ENCODE data around the gene LAGE3. TPM values are rescaled to one million over a fixed set of nuclear protein-coding genes. Genes with fewer than 3 reads are reported as not detected.

The LAGE3 gene
- total RNA-seq, 1 donor from 2014 or later = 18.0 TPM

GRCh38 chrX:154481195-154481594 is 2.1 kb upstream of the LAGE3 start:
- intact Hi-C loops (cut with micrococcal nuclease) = no loop called here
- TF ChIP-seq CTCF (IDR thresholded peaks at IDR 0.05; ENCODE audit: borderline replicate concordance) = no peak
- Histone ChIP-seq H3K36me3 (peaks cover 8% of the 10 kb centered on the region), H3K27ac (replicated peaks) (no peak overlapping the region), H3K27me3 (ENCODE audit: low read depth) (no peaks in the 10 kb centered on the region), H3K4me3 (no peak overlapping the region), H3K4me1 (peaks cover 33% of the 10 kb centered on the region), H3K9me3 (replicated peaks) (no peaks in the 10 kb centered on the region)
- DNase-seq = no peak

- intact Hi-C loops (cut with micrococcal nuclease) = no loop called here
- peaks cover 5% of the 10 kb centered on the region for H3K4me1 ChIP-seq
- peak overlapping the region; percentile 67 for H3K4me3 ChIP-seq
- H3K27ac ChIP-seq (replicated peaks) = peak overlapping the region; percentile 91
- no peaks in the 10 kb centered on the region for H3K9me3 ChIP-seq (replicated peaks)
- no peaks in the 10 kb centered on the region for H3K27me3 ChIP-seq (ENCODE audit: low read depth)
- no peak for TF ChIP-seq CTCF (IDR thresholded peaks at IDR 0.05; ENCODE audit: borderline replicate concordance)
- DNase-seq = no peak
- no peaks in the 10 kb centered on the region for H3K36me3 ChIP-seq
Measured at GRCh38 chrX:154477891-154478477, 1.1 kb downstream of the LAGE3 start.

GRCh38 chrX:154476821-154477220 is 2.3 kb downstream of the LAGE3 start:
- H3K4me1 ChIP-seq = peaks cover 5% of the 10 kb centered on the region
- no peak for TF ChIP-seq CTCF (IDR thresholded peaks at IDR 0.05; ENCODE audit: borderline replicate concordance)
- DNase-seq = no peak
- no peaks in the 10 kb centered on the region for H3K36me3 ChIP-seq
- intact Hi-C loops (cut with micrococcal nuclease) = no loop called here
- H3K9me3 ChIP-seq (replicated peaks) = no peaks in the 10 kb centered on the region
- H3K4me3 ChIP-seq = no peak overlapping the region
- H3K27ac ChIP-seq (replicated peaks) = no peak overlapping the region
- H3K27me3 ChIP-seq (ENCODE audit: low read depth) = no peaks in the 10 kb centered on the region

GRCh38 chrX:154473683-154474082 is 5.4 kb downstream of the LAGE3 start:
- H3K4me3 ChIP-seq = no peak overlapping the region
- H3K4me1 ChIP-seq = peaks cover 5% of the 10 kb centered on the region
- H3K27me3 ChIP-seq (ENCODE audit: low read depth) = no peaks in the 10 kb centered on the region
- intact Hi-C loops (cut with micrococcal nuclease) = no loop called here
- no peak for TF ChIP-seq CTCF (IDR thresholded peaks at IDR 0.05; ENCODE audit: borderline replicate concordance)
- DNase-seq = no peak
- H3K9me3 ChIP-seq (replicated peaks) = no peaks in the 10 kb centered on the region
- H3K36me3 ChIP-seq = peaks cover 16% of the 10 kb centered on the region
- H3K27ac ChIP-seq (replicated peaks) = no peak overlapping the region

GRCh38 chrX:154472685-154473632 is 6.1 kb downstream of the LAGE3 start:
- no peak overlapping the region for H3K4me3 ChIP-seq
- H3K27ac ChIP-seq (replicated peaks) = no peak overlapping the region
- DNase-seq = no peak
- intact Hi-C loops (cut with micrococcal nuclease) = no loop called here
- TF ChIP-seq CTCF (IDR thresholded peaks at IDR 0.05; ENCODE audit: borderline replicate concordance) = no peak
- no peaks in the 10 kb centered on the region for H3K27me3 ChIP-seq (ENCODE audit: low read depth)
- peaks cover under 1% of the 10 kb centered on the region for H3K4me1 ChIP-seq
- H3K36me3 ChIP-seq = peaks cover 20% of the 10 kb centered on the region
- no peaks in the 10 kb centered on the region for H3K9me3 ChIP-seq (replicated peaks)

All from left ventricle myocardium inferior (tissue), 1 donor.